Tibial artery (tissue), 4 donors: ENCODE data around the gene ANKS1A.
"Not testable (repeated sequence)": the region's sequence is repeated elsewhere in the genome, so short reads cannot be mapped to it uniquely, and the experiment has no call there.

Experiments used
- DNase-seq, 2 donors: peaks; one replicate each; pipeline ENCODE4 v3.0.0-alpha.2; 2019
- H3K27ac ChIP-seq, 2 donors: fragments of 200-600 bp; sonication (generic) in 1 of 2; 1 replicate in 1 of 2; 2 replicates in 1 of 2; pipeline ENCODE4 v1.5.1; 2018 to 2019; ENCODE audit warnings: mild to moderate bottlenecking in 1 of 2
- H3K27me3 ChIP-seq, 2 donors: fragments of 200-600 bp; sonication (generic) in 1 of 2; one replicate each; pipeline versions ENCODE4 v1.5.1 to v1.6.0; 2016 to 2019
- H3K36me3 ChIP-seq, 3 donors: fragments of 200-600 bp; sonication (generic) in 2 of 3; one replicate each; pipeline ENCODE4 v1.5.1; 2016 to 2019; ENCODE audit warnings: mild to moderate bottlenecking in 2 of 3
- H3K4me1 ChIP-seq, 4 donors: fragments of 200-600 bp; sonication (generic) in 2 of 4; 1 replicate in 3 of 4; 2 replicates in 1 of 4; pipeline ENCODE4 v1.5.1; 2016 to 2019
- H3K4me3 ChIP-seq, 2 donors: fragments of 200-600 bp; sonication (generic) in 1 of 2; 1 replicate in 1 of 2; 2 replicates in 1 of 2; pipeline ENCODE4 v1.5.1; 2018 to 2019; ENCODE audit warnings: mild to moderate bottlenecking in 2 of 2
- H3K9me3 ChIP-seq, 3 donors: fragments of 200-600 bp; sonication (generic) in 1 of 3; one replicate each; pipeline ENCODE4 v1.5.1; 2016 to 2019
- CTCF ChIP-seq, 2 experiments: fragments of 200-600 bp in 1 of 2; fragments of 450-650 bp in 1 of 2; IDR thresholded peaks; one replicate each; pipeline ENCODE4 v1.5.1; 2017 to 2019; ENCODE audit warnings: antibody characterized with exemption in 2 of 2, mild to moderate bottlenecking in 1 of 2, moderate library complexity in 1 of 2
- intact Hi-C: fragments of 100-400 bp; cut with DNase I; formaldehyde crosslinking; loops from one replicate; pipeline ENCODE4 v1.15.0; 2023; ENCODE audit warnings: low total_unique reads

Gene ANKS1A

GRCh38 chr6:35094183-35094582, 205.1 kb downstream of the ANKS1A start:
- Histone ChIP-seq H3K27ac (peak overlapping the region; percentile 20 to 60), H3K9me3 (no peaks in the 10 kb centered on the region), H3K36me3 (peaks cover 0 to 12% (median 10%) of the 10 kb centered on the region in 3 donors), H3K4me3 (no peak overlapping the region), H3K4me1 (peaks cover 0 to 76% (median 31%) of the 10 kb centered on the region in 4 donors), H3K27me3 (no peaks in the 10 kb centered on the region)
- DNase-seq: no peak
- TF ChIP-seq CTCF (IDR thresholded peaks at IDR 0.05): no peak
- intact Hi-C loops: no loop called here

- intact Hi-C loops: no loop called here
- peak overlapping the region; percentile 8 to 56 for H3K27ac ChIP-seq
- H3K27me3 ChIP-seq: no peaks in the 10 kb centered on the region
- H3K36me3 ChIP-seq: no peaks in the 10 kb centered on the region
- no peak for DNase-seq
- no peak overlapping the region for H3K4me3 ChIP-seq
- peaks cover 0 to 55% (median 20%) of the 10 kb centered on the region in 4 donors for H3K4me1 ChIP-seq
- no peaks in the 10 kb centered on the region for H3K9me3 ChIP-seq
- TF ChIP-seq CTCF (IDR thresholded peaks at IDR 0.05): no peak
Observed at GRCh38 chr6:35096129-35096862, 207.2 kb downstream of the ANKS1A start.

- H3K4me1 ChIP-seq: peaks cover 0 to 27% (median 5%) of the 10 kb centered on the region in 4 donors
- no peaks in the 10 kb centered on the region for H3K9me3 ChIP-seq
- no peak overlapping the region for H3K27ac ChIP-seq
- intact Hi-C loops: no loop called here
- no peak overlapping the region for H3K4me3 ChIP-seq
- TF ChIP-seq CTCF (IDR thresholded peaks at IDR 0.05): no peak
- H3K36me3 ChIP-seq: no peaks in the 10 kb centered on the region
- DNase-seq: no peak
- H3K27me3 ChIP-seq: no peaks in the 10 kb centered on the region
Observed at GRCh38 chr6:35099116-35099515, 210.1 kb downstream of the ANKS1A start.

- no peaks in the 10 kb centered on the region for H3K36me3 ChIP-seq
- H3K4me3 ChIP-seq: no peak overlapping the region
- no peaks in the 10 kb centered on the region for H3K27me3 ChIP-seq
- no peaks in the 10 kb centered on the region for H3K4me1 ChIP-seq
- H3K27ac ChIP-seq: no peak overlapping the region
- H3K9me3 ChIP-seq: no peaks in the 10 kb centered on the region
- no peak for TF ChIP-seq CTCF (IDR thresholded peaks at IDR 0.05)
- intact Hi-C loops: no loop called here
- DNase-seq: no peak
Observed at GRCh38 chr6:35105078-35105477, 216.0 kb downstream of the ANKS1A start.

- H3K9me3 ChIP-seq, H3K4me1 ChIP-seq, H3K36me3 ChIP-seq, H3K27me3 ChIP-seq, H3K4me3 ChIP-seq, H3K27ac ChIP-seq, DNase-seq, intact Hi-C loops: not testable (repeated sequence)
Observed at GRCh38 chr6:35106061-35106460, 217.0 kb downstream of the ANKS1A start.

- H3K36me3 ChIP-seq, H3K27me3 ChIP-seq, H3K4me3 ChIP-seq, H3K27ac ChIP-seq, H3K9me3 ChIP-seq, DNase-seq, H3K4me1 ChIP-seq, intact Hi-C loops: not testable (repeated sequence)
Observed at GRCh38 chr6:35107208-35107607, 218.2 kb downstream of the ANKS1A start.

- H3K9me3 ChIP-seq, H3K36me3 ChIP-seq, H3K27ac ChIP-seq, H3K4me1 ChIP-seq, H3K27me3 ChIP-seq, intact Hi-C loops, H3K4me3 ChIP-seq, DNase-seq: not testable (repeated sequence)
Observed at GRCh38 chr6:35107761-35108160, 218.7 kb downstream of the ANKS1A start.
